Eye (tissue), 1 donor: ENCODE results near the gene GABRA6.
"Not testable (repeated sequence)": the region's sequence is repeated elsewhere in the genome, so short reads cannot be mapped to it uniquely, and the experiment has no call there.

ENCODE experiments used
- DNase-seq: peaks from one replicate; pipeline ENCODE4 v3.0.0-alpha.2; 2015

GABRA6 gene

GRCh38 chr5:161685461-161685860, at the start of gene GABRA6:
GABRA6 (plus strand) TSS chr5:161685721; CDS start chr5:161685990, 269 bp downstream.
- no peak for DNase-seq

- DNase-seq, result no peak
Measured at GRCh38 chr5:161637591-161637990, 47.9 kb upstream of the GABRA6 start.

- DNase-seq, result no peak
Measured at GRCh38 chr5:161641444-161641843, 44.1 kb upstream of the GABRA6 start.

- DNase-seq, result no peak
Measured at GRCh38 chr5:161645264-161645663, 40.3 kb upstream of the GABRA6 start.

GRCh38 chr5:161651926-161652325, 33.6 kb upstream of the GABRA6 start:
- DNase-seq, result not testable (repeated sequence)

GRCh38 chr5:161660806-161661205, 24.7 kb upstream of the GABRA6 start:
- DNase-seq, result no peak

- DNase-seq, result no peak
Measured at GRCh38 chr5:161663431-161663830, 22.1 kb upstream of the GABRA6 start.

- DNase-seq, result no peak
Measured at GRCh38 chr5:161676103-161676502, 9.4 kb upstream of the GABRA6 start.

- no peak for DNase-seq
Measured at GRCh38 chr5:161686149-161686548, 628 bp downstream of the GABRA6 start.

GRCh38 chr5:161686881-161687280, 1.4 kb downstream of the GABRA6 start:
- DNase-seq, result no peak

GRCh38 chr5:161687316-161687715, 1.8 kb downstream of the GABRA6 start:
- DNase-seq, result no peak

- DNase-seq, result no peak
Measured at GRCh38 chr5:161691911-161692310, 6.4 kb downstream of the GABRA6 start.

- no peak for DNase-seq
Measured at GRCh38 chr5:161697001-161697400, 11.5 kb downstream of the GABRA6 start.

GRCh38 chr5:161700065-161700464, 14.5 kb downstream of the GABRA6 start:
- DNase-seq, result no peak

GRCh38 chr5:161703528-161703927, 18.0 kb downstream of the GABRA6 start:
- DNase-seq, result no peak

- no peak for DNase-seq
Measured at GRCh38 chr5:161707382-161707781, 21.9 kb downstream of the GABRA6 start.

GRCh38 chr5:161709239-161709638, 23.7 kb downstream of the GABRA6 start:
- DNase-seq, result no peak

- DNase-seq, result no peak
Measured at GRCh38 chr5:161713042-161713441, 27.5 kb downstream of the GABRA6 start.

GRCh38 chr5:161719157-161719556, 33.6 kb downstream of the GABRA6 start:
- no peak for DNase-seq

- DNase-seq, result no peak
Measured at GRCh38 chr5:161720460-161720859, 34.9 kb downstream of the GABRA6 start.

- DNase-seq, result no peak
Measured at GRCh38 chr5:161734741-161735140, 49.2 kb downstream of the GABRA6 start.

GRCh38 chr5:161740433-161740832, 54.9 kb downstream of the GABRA6 start:
- DNase-seq, result no peak

GRCh38 chr5:161744276-161744675, 58.8 kb downstream of the GABRA6 start:
- DNase-seq, result no peak

- no peak for DNase-seq
Measured at GRCh38 chr5:161745392-161745791, 59.9 kb downstream of the GABRA6 start.

- DNase-seq, result no peak
Measured at GRCh38 chr5:161751265-161751664, 65.7 kb downstream of the GABRA6 start.
